Measurements from ENCODE around the gene RPSA. TPM values are rescaled to one million over a fixed set of nuclear protein-coding genes. Genes with fewer than 3 reads are reported as not detected.

Gene RPSA
- polyA plus RNA-seq, 2 of the 4 experiments (the other 2 are of a cell fraction) = 2,484 to 3,141 TPM

DNA sequence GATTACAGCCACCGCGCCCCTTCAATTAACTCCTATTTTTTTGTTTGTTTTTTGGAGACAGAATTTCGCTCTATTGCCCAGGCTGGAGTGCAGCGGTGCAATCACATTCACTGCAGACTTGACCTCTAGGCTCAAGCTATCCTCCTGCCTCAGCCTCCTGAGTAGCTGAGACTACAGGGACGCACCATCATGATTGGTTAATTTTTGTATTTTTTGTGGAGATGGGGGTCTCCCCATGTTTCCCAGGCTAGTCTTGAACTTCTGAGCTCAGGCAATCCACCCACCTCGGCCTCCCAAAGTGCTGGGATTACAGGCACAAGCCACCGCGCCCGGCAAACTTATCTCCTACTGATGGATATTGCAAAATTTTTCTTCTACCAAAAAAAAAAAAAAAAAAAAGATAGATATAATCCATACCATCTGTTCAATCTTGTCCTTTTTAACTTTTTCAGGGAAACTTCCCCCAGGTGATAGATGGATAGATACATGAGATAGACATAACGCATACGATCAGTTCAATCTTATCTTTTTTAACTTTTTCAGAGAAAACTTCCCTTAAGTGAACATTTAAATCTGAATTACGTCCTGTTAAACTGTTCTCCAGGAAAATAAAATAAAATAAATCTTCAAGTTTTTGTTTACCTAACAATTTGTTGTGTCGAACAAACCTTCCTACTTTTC, 693 bp upstream of the RPSA start:
- ChIA-PET POLR2A (interaction anchor here (1.3 to 1.8 kb wide), 4 partner anchors 10 to 93 kb away, joined by 3 to 18 read pairs (median 6); no protein-coding TSS in a partner anchor), CTCF (interaction anchor here (0.6 to 1.8 kb wide), 8 partner anchors 9 to 902 kb away, joined by 3 to 14 read pairs (median 4); no protein-coding TSS in a partner anchor)
- H3K4me2 ChIP-seq = peak overlapping the region; percentile 76
- FAIRE-seq = no peak
- H3K27ac ChIP-seq = peak overlapping the region; percentile 94 to 95
- no peak for ATAC-seq
- 72% methylated on average over 13 of the region's 13 CpGs for WGBS (ENCODE audit: missing lambda C conversion rate)
- H3K4me1 ChIP-seq = peaks cover 31% of the 10 kb centered on the region
- TF ChIP-seq ESRRA (IDR thresholded peaks at IDR 0.05; ENCODE audit: borderline replicate concordance, low read length) = no peak
- no peak for TF ChIP-seq JUN (IDR thresholded peaks at IDR 0.05)
- no peak for TF ChIP-seq SMC3 (IDR thresholded peaks at IDR 0.05)
- TF ChIP-seq TFCP2L1 (CRISPR knock-in tag; IDR thresholded peaks at IDR 0.05) = no peak
- no peak for TF ChIP-seq EHF (CRISPR knock-in tag; IDR thresholded peaks at IDR 0.05)
- no peaks in the 10 kb centered on the region for H3K9me3 ChIP-seq
- no peak for DNase-seq (ENCODE audit: low read depth in 1 of 2, low spot score in 1 of 2)
- H3K4me3 ChIP-seq = peak overlapping the region; percentile 98

DNA sequence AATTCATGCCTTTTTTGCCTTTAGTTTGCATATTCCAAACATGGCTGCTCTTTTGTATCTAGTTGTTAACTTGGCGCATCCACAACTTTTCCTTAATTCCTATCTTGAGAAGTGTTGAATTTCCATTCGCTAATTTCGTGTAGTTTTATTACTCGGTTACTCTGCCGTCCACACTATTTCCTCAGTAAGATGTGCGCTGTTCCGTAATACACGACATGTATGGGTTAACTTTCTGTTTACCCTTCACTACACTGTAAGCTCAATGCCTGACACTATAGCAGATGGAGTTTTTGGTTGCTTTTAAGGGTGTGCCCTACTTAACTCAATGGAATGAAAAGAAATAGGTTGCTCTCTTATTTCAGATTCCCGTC, 724 bp downstream of the RPSA start:
- POLR2A ChIA-PET = interaction anchor here (0.9 to 1.8 kb wide), 7 partner anchors 9 to 92 kb away, joined by 3 to 18 read pairs (median 3); no protein-coding TSS in a partner anchor
- H3K4me3 ChIP-seq = peak overlapping the region; percentile 98
- no peaks in the 10 kb centered on the region for H3K9me3 ChIP-seq
- CTCF ChIA-PET = interaction anchor here (0.6 to 1.8 kb wide), 4 partner anchors 9 to 901 kb away, joined by 3 to 14 read pairs (median 4); no protein-coding TSS in a partner anchor
- H3K4me1 ChIP-seq = peaks cover 35% of the 10 kb centered on the region
- no peak for FAIRE-seq
- peak overlapping the region; percentile 94 to 95 for H3K27ac ChIP-seq
- 1% methylated on average over 9 of the region's 9 CpGs for WGBS (ENCODE audit: missing lambda C conversion rate)
- H3K4me2 ChIP-seq = peak overlapping the region; percentile 89
- TF ChIP-seq, protein P1, sequence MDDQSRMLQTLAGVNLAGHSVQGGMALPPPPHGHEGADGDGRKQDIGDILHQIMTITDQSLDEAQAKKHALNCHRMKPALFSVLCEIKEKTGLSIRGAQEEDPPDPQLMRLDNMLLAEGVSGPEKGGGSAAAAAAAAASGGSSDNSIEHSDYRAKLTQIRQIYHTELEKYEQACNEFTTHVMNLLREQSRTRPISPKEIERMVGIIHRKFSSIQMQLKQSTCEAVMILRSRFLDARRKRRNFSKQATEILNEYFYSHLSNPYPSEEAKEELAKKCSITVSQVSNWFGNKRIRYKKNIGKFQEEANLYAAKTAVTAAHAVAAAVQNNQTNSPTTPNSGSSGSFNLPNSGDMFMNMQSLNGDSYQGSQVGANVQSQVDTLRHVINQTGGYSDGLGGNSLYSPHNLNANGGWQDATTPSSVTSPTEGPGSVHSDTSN (IDR thresholded peaks at IDR 0.05) = no peak
- TF ChIP-seq TP53 (CRISPR knock-in tag; IDR thresholded peaks at IDR 0.05) = no peak
- TF ChIP-seq JUN (IDR thresholded peaks at IDR 0.05) = no peak
- TF ChIP-seq, protein P2, sequence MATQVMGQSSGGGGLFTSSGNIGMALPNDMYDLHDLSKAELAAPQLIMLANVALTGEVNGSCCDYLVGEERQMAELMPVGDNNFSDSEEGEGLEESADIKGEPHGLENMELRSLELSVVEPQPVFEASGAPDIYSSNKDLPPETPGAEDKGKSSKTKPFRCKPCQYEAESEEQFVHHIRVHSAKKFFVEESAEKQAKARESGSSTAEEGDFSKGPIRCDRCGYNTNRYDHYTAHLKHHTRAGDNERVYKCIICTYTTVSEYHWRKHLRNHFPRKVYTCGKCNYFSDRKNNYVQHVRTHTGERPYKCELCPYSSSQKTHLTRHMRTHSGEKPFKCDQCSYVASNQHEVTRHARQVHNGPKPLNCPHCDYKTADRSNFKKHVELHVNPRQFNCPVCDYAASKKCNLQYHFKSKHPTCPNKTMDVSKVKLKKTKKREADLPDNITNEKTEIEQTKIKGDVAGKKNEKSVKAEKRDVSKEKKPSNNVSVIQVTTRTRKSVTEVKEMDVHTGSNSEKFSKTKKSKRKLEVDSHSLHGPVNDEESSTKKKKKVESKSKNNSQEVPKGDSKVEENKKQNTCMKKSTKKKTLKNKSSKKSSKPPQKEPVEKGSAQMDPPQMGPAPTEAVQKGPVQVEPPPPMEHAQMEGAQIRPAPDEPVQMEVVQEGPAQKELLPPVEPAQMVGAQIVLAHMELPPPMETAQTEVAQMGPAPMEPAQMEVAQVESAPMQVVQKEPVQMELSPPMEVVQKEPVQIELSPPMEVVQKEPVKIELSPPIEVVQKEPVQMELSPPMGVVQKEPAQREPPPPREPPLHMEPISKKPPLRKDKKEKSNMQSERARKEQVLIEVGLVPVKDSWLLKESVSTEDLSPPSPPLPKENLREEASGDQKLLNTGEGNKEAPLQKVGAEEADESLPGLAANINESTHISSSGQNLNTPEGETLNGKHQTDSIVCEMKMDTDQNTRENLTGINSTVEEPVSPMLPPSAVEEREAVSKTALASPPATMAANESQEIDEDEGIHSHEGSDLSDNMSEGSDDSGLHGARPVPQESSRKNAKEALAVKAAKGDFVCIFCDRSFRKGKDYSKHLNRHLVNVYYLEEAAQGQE (IDR thresholded peaks at IDR 0.05) = no peak
- no peak for TF ChIP-seq FOSL2 (IDR thresholded peaks at IDR 0.05)
- no peak; the same call in 1 of the 2 replicates for TF ChIP-seq FOSL2 (CRISPR knock-in tag; IDR thresholded peaks at IDR 0.05)
- TF ChIP-seq JUNB (IDR thresholded peaks at IDR 0.05) = no peak
- TF ChIP-seq PHF8 (IDR thresholded peaks at IDR 0.05; ENCODE audit: borderline replicate concordance, low read depth) = no peak
- no peak for ATAC-seq
- DNase-seq (ENCODE audit: low read depth in 1 of 2, low spot score in 1 of 2) = no peak

DNA sequence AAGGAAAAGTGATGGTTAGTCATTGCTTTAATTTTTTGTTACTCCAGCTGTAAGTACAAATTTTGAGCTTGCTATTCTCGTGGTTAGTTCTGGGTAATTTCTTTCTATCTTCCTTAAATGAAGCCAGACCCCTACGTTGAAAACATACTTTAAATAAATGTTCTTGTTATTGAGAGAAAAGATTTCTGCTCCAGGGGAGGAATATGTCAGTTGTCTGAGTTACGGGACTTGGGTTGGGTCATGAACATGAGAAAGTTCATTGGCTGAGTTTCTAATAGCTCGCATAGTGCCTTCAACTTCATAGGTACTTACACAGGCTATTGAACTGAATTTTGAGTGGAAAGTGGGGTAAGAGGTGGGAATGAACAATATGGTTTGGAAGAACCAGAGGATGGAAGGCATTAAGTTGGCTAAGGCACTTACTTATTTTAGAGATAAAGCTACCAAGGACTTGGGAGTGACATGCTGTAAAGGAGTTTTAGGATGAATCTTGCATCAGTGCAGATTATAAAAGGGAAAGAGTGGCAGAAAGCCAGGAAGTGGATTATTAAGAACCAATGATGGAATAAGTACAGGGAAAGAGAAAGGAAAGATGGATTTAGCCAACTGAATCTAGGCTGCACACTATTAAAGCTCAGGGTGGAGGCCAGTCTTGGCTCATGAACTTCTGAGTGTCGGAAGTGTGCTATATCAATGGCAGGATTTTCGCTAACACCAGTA, 1.4 kb downstream of the RPSA start:
- H3K4me3 ChIP-seq = peak overlapping the region; percentile 98
- H3K4me1 ChIP-seq = peaks cover 38% of the 10 kb centered on the region
- no peaks in the 10 kb centered on the region for H3K9me3 ChIP-seq
- no peak for ATAC-seq
- H3K4me2 ChIP-seq = peak overlapping the region; percentile 89
- FAIRE-seq = no peak
- no peak for DNase-seq (ENCODE audit: low read depth in 1 of 2, low spot score in 1 of 2)
- ChIA-PET CTCF (interaction anchor here (1.3 kb wide), 2 partner anchors 23 to 30 kb away, joined by 4 read pairs; no protein-coding TSS in a partner anchor), POLR2A (interaction anchor here (0.8 to 1.1 kb wide), 2 partner anchors 11 to 24 kb away, joined by 3 to 8 read pairs; no protein-coding TSS in a partner anchor)
- WGBS (ENCODE audit: missing lambda C conversion rate) = 44% methylated on average over 6 of the region's 6 CpGs
- peak; percentile 73 for TF ChIP-seq FOSB (CRISPR knock-in tag; IDR thresholded peaks at IDR 0.05)
- TF ChIP-seq RARB (CRISPR knock-in tag; IDR thresholded peaks at IDR 0.05) = peak; percentile 63; the same call in 1 of the 2 replicates
- peak; percentile 76; the same call in 1 of the 2 replicates for TF ChIP-seq HOXA7 (CRISPR knock-in tag; IDR thresholded peaks at IDR 0.05)
- TF ChIP-seq MAFK (IDR thresholded peaks at IDR 0.05; ENCODE audit: partially characterized antibody) = no peak
- no peak for TF ChIP-seq MYC (IDR thresholded peaks at IDR 0.05; ENCODE audit: borderline replicate concordance, low read length)
- TF ChIP-seq, protein P3, sequence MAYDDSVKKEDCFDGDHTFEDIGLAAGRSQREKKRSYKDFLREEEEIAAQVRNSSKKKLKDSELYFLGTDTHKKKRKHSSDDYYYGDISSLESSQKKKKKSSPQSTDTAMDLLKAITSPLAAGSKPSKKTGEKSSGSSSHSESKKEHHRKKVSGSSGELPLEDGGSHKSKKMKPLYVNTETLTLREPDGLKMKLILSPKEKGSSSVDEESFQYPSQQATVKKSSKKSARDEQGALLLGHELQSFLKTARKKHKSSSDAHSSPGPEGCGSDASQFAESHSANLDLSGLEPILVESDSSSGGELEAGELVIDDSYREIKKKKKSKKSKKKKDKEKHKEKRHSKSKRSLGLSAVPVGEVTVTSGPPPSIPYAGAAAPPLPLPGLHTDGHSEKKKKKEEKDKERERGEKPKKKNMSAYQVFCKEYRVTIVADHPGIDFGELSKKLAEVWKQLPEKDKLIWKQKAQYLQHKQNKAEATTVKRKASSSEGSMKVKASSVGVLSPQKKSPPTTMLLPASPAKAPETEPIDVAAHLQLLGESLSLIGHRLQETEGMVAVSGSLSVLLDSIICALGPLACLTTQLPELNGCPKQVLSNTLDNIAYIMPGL (CRISPR knock-in tag; IDR thresholded peaks at IDR 0.05; ENCODE audit: borderline replicate concordance) = peak; percentile 68
- no peak for TF ChIP-seq RNF2 (IDR thresholded peaks at IDR 0.05; ENCODE audit: borderline replicate concordance, low read depth)
- no peak for TF ChIP-seq ESRRA (IDR thresholded peaks at IDR 0.05; ENCODE audit: borderline replicate concordance, low read length)
- no peak for TF ChIP-seq CBX2 (IDR thresholded peaks at IDR 0.05; ENCODE audit: borderline replicate concordance, low read depth)
- no peak for TF ChIP-seq SMC3 (IDR thresholded peaks at IDR 0.05)
- 0 out of 2 replicates have a peak, but pooled peaks have one; percentile 33 for TF ChIP-seq HOXB5 (CRISPR knock-in tag; IDR thresholded peaks at IDR 0.05)
- TF ChIP-seq BHLHE40 (IDR thresholded peaks at IDR 0.05; ENCODE audit: low read depth, low read length) = no peak
- TF ChIP-seq, protein P4, sequence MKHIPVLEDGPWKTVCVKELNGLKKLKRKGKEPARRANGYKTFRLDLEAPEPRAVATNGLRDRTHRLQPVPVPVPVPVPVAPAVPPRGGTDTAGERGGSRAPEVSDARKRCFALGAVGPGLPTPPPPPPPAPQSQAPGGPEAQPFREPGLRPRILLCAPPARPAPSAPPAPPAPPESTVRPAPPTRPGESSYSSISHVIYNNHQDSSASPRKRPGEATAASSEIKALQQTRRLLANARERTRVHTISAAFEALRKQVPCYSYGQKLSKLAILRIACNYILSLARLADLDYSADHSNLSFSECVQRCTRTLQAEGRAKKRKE (CRISPR knock-in tag; IDR thresholded peaks at IDR 0.05; ENCODE audit: low read depth) = peak; percentile 72; the same call in 1 of the 2 replicates
- peak; percentile 50; the same call in 1 of the 2 replicates for TF ChIP-seq TP53 (CRISPR knock-in tag; IDR thresholded peaks at IDR 0.05)
- peak overlapping the region; percentile 94 to 95 for H3K27ac ChIP-seq
